T-helper 22 cell (primary cell): ENCODE results near the gene ZSCAN22.
A peak's percentile ranks its signal among the peaks of the same experiment; 100 is the strongest.

Experiments
- DNase-seq: peaks from one replicate; pipeline ENCODE4 v3.0.0-alpha.2; 2020; ENCODE audit warnings: low read depth

ZSCAN22 gene

DNA sequence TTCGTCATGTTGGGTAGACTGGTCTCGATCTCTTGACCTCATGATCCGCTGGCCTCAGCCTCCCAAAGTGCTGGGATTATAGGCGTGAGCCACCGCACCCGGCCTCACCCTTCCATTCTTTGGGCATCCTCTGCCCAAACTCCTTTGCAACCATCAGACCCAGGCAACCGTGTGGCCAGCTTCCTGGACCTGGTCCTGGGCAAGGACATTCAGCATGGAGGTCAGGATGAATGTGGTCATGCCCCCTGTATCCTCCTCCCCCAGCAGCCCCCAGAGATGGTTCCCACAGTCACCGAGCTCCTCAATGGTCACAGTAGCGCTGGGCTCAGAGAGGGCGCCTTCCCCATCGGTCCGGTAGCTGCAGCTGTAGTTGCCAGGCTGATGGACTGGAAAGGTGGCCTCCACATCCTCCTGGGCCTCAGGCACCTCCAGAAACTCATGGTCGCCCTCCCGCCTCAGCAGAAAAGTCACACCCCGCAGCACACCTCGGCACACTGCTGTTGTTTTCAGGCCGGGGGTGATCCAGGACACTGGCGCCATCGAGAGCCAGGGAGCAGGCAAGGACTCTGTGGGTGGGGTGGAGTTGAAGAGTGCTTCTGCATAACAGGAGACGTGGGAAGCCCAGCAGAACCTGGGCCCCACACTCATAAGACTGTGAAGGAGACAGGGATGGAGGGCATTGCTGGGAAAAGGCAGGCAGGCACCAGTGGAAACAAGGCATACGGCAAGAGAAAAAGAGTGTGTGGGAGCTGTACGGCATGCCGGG lies 25.4 kb downstream of the ZSCAN22 start:
- DNase-seq, result no peak

- DNase-seq, result no peak
Measured at GRCh38 chr19:58352760-58353671, 26.2 kb downstream of the ZSCAN22 start, which contains the start of gene A1BG. Gene A1BG (minus strand): TSS chr19:58353492. CDS start chr19:58353437, 55 bp downstream.

DNA sequence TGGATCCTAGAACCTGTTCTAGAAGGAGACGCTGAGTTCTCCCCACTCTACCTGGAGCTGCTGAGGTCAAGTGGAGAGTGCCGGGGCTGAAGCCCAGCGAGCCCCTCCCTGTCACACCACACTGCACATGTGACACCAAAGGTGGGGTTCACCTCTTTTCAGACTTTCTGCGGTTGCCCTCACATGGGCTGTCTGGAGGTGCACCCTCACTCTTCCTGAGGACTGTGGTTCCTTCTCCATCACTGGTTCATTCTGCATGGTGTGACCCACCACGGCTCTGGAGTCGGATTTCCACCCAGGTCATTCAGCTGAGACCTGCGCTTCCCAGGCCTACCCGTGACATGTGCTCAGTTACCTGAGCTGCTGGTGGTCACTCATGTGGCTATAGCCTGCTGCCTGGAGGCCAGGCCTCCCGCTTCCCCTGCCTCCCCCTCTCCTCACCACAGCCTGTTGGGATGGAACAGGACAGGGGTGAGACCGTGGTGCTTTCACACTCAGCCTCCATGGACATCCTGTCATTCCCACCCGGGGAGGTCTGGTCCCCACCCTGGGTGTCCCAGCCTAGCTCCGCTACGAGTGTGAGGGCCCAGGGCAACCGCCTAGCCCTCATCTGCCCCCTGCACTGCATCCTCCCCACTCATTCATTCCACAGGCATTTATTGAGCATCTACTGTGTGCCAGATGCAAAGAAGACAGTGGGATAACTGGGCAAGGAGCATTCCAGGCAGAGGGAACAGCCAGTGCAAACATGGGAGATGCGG lies 27.1 kb downstream of the ZSCAN22 start:
- DNase-seq, result no peak

DNA sequence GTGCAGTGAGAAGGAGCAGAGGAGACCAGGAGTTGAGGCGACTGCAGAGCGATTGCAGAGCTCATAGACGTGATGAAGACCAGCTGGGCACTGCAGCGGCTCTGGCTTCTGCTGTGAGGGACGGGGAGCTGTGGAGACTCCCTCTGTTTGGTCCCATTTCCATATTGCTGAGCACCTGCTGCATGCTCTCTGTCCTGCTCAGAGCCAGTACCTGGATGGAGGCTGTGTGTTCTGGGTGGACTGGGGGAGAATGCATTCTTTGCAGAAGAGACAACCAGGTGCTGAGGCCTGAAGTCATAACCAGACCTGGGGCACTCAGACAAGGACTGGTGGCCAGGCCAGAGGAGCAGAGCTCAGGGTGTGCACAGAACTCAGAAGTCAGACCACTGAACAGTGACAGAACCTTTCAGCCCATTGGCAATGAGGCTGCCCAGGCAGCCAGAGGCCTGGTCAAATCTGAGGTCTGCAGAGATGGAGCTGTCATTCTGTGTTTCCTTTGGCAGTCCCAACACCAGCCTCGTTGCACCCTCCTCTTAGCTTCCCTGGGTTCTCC lies 27.8 kb downstream of the ZSCAN22 start:
- DNase-seq, result no peak

- no peak for DNase-seq
Measured at GRCh38 chr19:58355215-58355796, 28.5 kb downstream of the ZSCAN22 start.

GRCh38 chr19:58355908-58356765 lies 29.3 kb downstream of the ZSCAN22 start:
- DNase-seq, result no peak

- DNase-seq, result no peak
Measured at GRCh38 chr19:58356766-58357480, 30.1 kb downstream of the ZSCAN22 start.

DNA sequence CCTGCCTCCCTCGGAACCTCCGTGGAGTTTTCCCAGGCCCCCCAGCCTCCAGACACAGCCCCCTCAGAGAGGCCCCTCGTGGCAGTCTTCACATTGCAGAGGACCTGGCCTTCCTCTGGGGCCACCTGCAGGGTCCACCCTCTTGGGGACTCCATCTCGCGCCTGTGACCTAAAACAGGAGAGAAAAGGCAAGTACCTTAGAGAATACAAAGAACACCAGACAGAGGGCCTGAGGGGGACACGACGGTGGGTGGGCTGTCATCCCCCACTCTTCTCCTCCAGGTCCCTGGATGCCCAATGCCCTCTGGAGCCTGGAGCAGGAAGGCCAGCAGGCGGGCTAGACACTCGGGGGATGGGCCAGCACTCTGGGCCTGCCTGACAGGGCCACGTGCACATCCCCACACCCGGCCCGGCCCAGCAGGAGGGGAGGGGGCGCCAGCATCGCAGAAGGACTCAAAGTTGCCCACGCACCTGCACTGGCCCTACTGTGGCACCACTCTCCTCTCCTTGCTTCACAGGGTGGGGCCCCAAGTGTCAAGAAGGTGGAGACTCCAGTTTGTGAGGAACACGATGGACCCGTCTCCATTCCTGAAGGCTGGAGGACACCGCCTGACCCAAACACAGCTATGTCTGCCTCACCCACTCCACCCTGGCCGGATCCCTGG lies 30.8 kb downstream of the ZSCAN22 start:
- no peak for DNase-seq

DNA sequence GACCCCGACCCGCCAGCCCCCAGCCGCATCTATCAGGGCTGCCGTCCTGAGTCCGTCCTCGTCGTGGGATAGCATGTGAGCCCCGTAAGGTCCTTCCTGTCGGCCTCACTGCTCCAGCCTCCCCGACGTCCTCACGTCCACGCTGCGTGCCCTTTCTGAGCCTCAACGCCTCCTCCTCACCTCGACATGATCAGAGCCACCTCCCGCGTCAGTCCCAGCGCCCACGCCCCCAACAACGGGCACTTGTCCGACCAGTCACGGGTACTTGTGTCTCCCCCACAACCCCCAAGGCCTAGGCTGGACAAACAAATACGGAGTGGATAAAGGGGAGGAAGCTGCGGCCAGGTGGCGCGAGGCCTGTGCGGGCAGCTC lies 35.1 kb downstream of the ZSCAN22 start:
- no peak for DNase-seq

- peak; percentile 89 for DNase-seq
Measured at GRCh38 chr19:58362272-58362994, 35.6 kb downstream of the ZSCAN22 start, which contains the start of gene ZNF497. Gene ZNF497 (minus strand): TSS chr19:58362751. CDS start chr19:58357635, 5,116 bp downstream.

GRCh38 chr19:58364146-58364545 lies 37.4 kb downstream of the ZSCAN22 start:
- DNase-seq, result no peak

- DNase-seq, result no peak
Measured at GRCh38 chr19:58366585-58367430, 40.0 kb downstream of the ZSCAN22 start.

DNA sequence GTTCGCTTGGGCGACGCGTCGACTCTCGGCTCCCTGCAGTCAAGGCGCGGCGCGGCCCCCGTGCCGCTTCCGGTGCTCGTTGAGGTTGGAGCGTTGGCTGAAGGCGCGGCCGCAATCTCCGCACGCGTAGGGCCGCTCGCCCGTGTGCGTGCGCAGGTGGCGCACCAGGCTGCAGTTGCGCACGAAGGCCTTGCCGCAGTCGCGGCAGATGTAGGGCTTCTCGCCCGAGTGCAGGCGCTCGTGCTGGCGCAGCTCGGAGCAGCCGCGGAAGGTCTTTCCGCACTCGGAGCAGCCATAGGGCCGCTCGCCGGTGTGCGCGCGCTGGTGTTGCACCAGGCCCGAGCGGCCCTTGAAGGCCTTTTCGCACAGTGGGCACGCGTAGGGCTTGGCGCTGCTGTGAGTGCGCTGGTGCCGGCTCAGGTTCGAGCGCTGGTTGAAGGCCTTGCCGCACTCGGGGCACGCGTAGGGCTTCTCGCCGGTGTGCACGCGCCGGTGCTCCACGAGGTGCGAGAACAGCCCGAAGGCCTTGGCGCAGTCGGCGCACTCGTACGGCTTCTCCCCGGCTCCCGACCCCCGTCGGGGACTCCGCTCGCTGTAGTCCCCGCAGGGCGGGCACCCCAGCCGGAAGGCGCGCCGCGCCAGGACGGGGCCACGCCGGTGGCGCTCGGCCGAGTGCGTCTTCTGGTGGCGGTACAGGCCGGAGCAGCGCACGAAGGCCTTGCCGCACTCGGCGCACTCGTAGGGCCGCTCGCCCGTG lies 41.1 kb downstream of the ZSCAN22 start:
- DNase-seq, result no peak

- no peak for DNase-seq
Measured at GRCh38 chr19:58368561-58369360, 42.0 kb downstream of the ZSCAN22 start.

GRCh38 chr19:58372311-58373133 lies 45.7 kb downstream of the ZSCAN22 start:
- DNase-seq, result no peak
